Loucy (cell line): Measurements from ENCODE around the gene NEU4.

ENCODE experiments used
- H2AFZ ChIP-seq: fragments of 200-600 bp; sonication (generic); 2 replicates; pipeline ENCODE4 v1.6.0; 2016; ENCODE audit warnings: antibody characterized with exemption, mild to moderate bottlenecking, low read length, moderate library complexity
- H3F3A ChIP-seq: fragments of 200-600 bp; 2 replicates; pipeline ENCODE4 v1.6.0; 2016; ENCODE audit warnings: antibody characterized with exemption, low read depth, mild to moderate bottlenecking
- H3K27me3 ChIP-seq: fragments of 200-600 bp; sonication (generic); 2 replicates; pipeline ENCODE4 v1.6.1; 2014; ENCODE audit warnings: low read length, mild to moderate bottlenecking; ENCODE audit not compliant: insufficient read depth, poor library complexity, severe bottlenecking
- H3K36me3 ChIP-seq: fragments of 200-600 bp; sonication (generic); 2 replicates; pipeline ENCODE4 v1.6.1; 2016; ENCODE audit warnings: low read length; ENCODE audit not compliant: insufficient read depth
- H3K4me1 ChIP-seq: fragments of 200-600 bp; sonication (generic); 2 replicates; pipeline ENCODE4 v1.5.1; 2014; ENCODE audit warnings: low read length, mild to moderate bottlenecking; ENCODE audit not compliant: insufficient read depth, poor library complexity, severe bottlenecking
- H3K4me2 ChIP-seq: fragments of 200-600 bp; sonication (generic); 2 replicates; pipeline ENCODE4 v1.6.0; 2014; ENCODE audit warnings: antibody characterized with exemption, low read length, low read depth, mild to moderate bottlenecking; ENCODE audit not compliant: poor library complexity, severe bottlenecking
- H3K4me3 ChIP-seq: fragments of 200-600 bp; sonication (generic); 2 replicates; pipeline ENCODE4 v1.5.1; 2014; ENCODE audit warnings: low read length, mild to moderate bottlenecking, mixed read lengths; ENCODE audit not compliant: poor library complexity, severe bottlenecking
- H3K79me2 ChIP-seq: fragments of 200-600 bp; sonication (generic); 2 replicates; pipeline ENCODE4 v1.6.1; 2014; ENCODE audit warnings: low read length; ENCODE audit not compliant: insufficient read depth
- H3K9ac ChIP-seq: fragments of 200-600 bp; sonication (generic); 2 replicates; pipeline ENCODE4 v1.6.0; 2014; ENCODE audit warnings: mild to moderate bottlenecking, low read depth, low read length, moderate library complexity; ENCODE audit not compliant: poor library complexity, severe bottlenecking
- H3K9me2 ChIP-seq: fragments of 200-600 bp; sonication (generic); replicated peaks from 2 replicates; pipeline ENCODE4 v1.6.1; 2016; ENCODE audit warnings: low read depth, low read length, mixed read lengths
- H3K9me3 ChIP-seq: fragments of 200-600 bp; sonication (generic); 2 replicates; pipeline ENCODE4 v1.6.1; 2014; ENCODE audit warnings: mild to moderate bottlenecking, antibody characterized with exemption, low read length, low read depth; ENCODE audit not compliant: insufficient read depth
- H4K20me1 ChIP-seq: fragments of 200-600 bp; sonication (generic); 2 replicates; pipeline ENCODE4 v1.6.0; 2014; ENCODE audit warnings: antibody characterized with exemption, low read length, mild to moderate bottlenecking; ENCODE audit not compliant: insufficient read depth, poor library complexity, severe bottlenecking
- CTCF ChIP-seq: fragments of 200-600 bp; sonication (generic); conservative IDR thresholded peaks from 2 replicates; pipeline ENCODE4 v1.5.1; 2014; ENCODE audit warnings: mild to moderate bottlenecking, antibody characterized with exemption, low read length
- EZH2phosphoT487 ChIP-seq: fragments of 200-600 bp; IDR thresholded peaks from 2 replicates; pipeline ENCODE4 v1.6.1; 2018; ENCODE audit warnings: antibody characterized with exemption, mild to moderate bottlenecking, moderate library complexity, borderline replicate concordance

Gene NEU4

GRCh38 chr2:241801611-241802420 lies 7.2 kb upstream of the NEU4 start:
- Histone ChIP-seq H3K4me1 (peaks cover 27% of the 10 kb centered on the region), H3K36me3 (no peaks in the 10 kb centered on the region), H3K9me2 (no peaks in the 10 kb centered on the region), H3K79me2 (no peaks in the 10 kb centered on the region), H3K9me3 (no peaks in the 10 kb centered on the region), H3K4me3 (no peak overlapping the region), H3F3A (no peaks in the 10 kb centered on the region), H3K9ac (no peak overlapping the region), H3K27me3 (no peaks in the 10 kb centered on the region), H4K20me1 (no peaks in the 10 kb centered on the region), H2AFZ (no peak overlapping the region), H3K4me2 (no peak overlapping the region)
- TF ChIP-seq EZH2phosphoT487 (no peak), CTCF (no peak)

- no peak overlapping the region for H2AFZ ChIP-seq
- H3K4me2 ChIP-seq = no peak overlapping the region
- H3F3A ChIP-seq = no peaks in the 10 kb centered on the region
- H3K4me1 ChIP-seq = peaks cover 27% of the 10 kb centered on the region
- H3K79me2 ChIP-seq = no peaks in the 10 kb centered on the region
- H3K36me3 ChIP-seq = no peaks in the 10 kb centered on the region
- no peaks in the 10 kb centered on the region for H3K27me3 ChIP-seq
- no peaks in the 10 kb centered on the region for H3K9me2 ChIP-seq
- no peaks in the 10 kb centered on the region for H3K9me3 ChIP-seq
- TF ChIP-seq CTCF (no peak), EZH2phosphoT487 (no peak)
- H3K4me3 ChIP-seq = no peak overlapping the region
- no peaks in the 10 kb centered on the region for H4K20me1 ChIP-seq
- H3K9ac ChIP-seq = no peak overlapping the region
Observed at GRCh38 chr2:241802421-241803318, 6.3 kb upstream of the NEU4 start.

- no peaks in the 10 kb centered on the region for H4K20me1 ChIP-seq
- no peaks in the 10 kb centered on the region for H3K9me3 ChIP-seq
- H3K9ac ChIP-seq = peak overlapping the region; percentile 74
- no peaks in the 10 kb centered on the region for H3K27me3 ChIP-seq
- H3K4me2 ChIP-seq = peak overlapping the region; percentile 88
- no peak overlapping the region for H3K4me3 ChIP-seq
- H3F3A ChIP-seq = no peaks in the 10 kb centered on the region
- no peak overlapping the region for H2AFZ ChIP-seq
- no peaks in the 10 kb centered on the region for H3K36me3 ChIP-seq
- TF ChIP-seq CTCF = no peak
- H3K79me2 ChIP-seq = no peaks in the 10 kb centered on the region
- peaks cover 30% of the 10 kb centered on the region for H3K4me1 ChIP-seq
- no peaks in the 10 kb centered on the region for H3K9me2 ChIP-seq
Observed at GRCh38 chr2:241803387-241804325, 5.3 kb upstream of the NEU4 start.
